ENCODE data around the gene RASGRF2.

Gene RASGRF2

GRCh38 chr5:81136557-81136956, 176.4 kb downstream of the RASGRF2 start:
- no peak for DNase-seq (ENCODE audit: low read depth)

- no peak for DNase-seq (ENCODE audit: low read depth)
These were observed 177.7 kb downstream of the RASGRF2 start for GRCh38 chr5:81137833-81138232.

GRCh38 chr5:81140441-81140840, 180.3 kb downstream of the RASGRF2 start:
- DNase-seq (ENCODE audit: low read depth) = no peak

- DNase-seq (ENCODE audit: low read depth) = no peak
These were observed 180.8 kb downstream of the RASGRF2 start for GRCh38 chr5:81140943-81141342.

- DNase-seq (ENCODE audit: low read depth) = no peak
These were observed 181.9 kb downstream of the RASGRF2 start for GRCh38 chr5:81142108-81142507.

- no peak for DNase-seq (ENCODE audit: low read depth)
These were observed 185.3 kb downstream of the RASGRF2 start for GRCh38 chr5:81145329-81145935.

- DNase-seq (ENCODE audit: low read depth) = no peak
These were observed 185.9 kb downstream of the RASGRF2 start for GRCh38 chr5:81146031-81146430.

- DNase-seq (ENCODE audit: low read depth) = no peak
These were observed 187.1 kb downstream of the RASGRF2 start for GRCh38 chr5:81147011-81147885.

GRCh38 chr5:81147886-81148571, 187.9 kb downstream of the RASGRF2 start:
- no peak for DNase-seq (ENCODE audit: low read depth)

GRCh38 chr5:81151546-81151945, 191.4 kb downstream of the RASGRF2 start:
- no peak for DNase-seq (ENCODE audit: low read depth)

GRCh38 chr5:81154725-81155124, 194.6 kb downstream of the RASGRF2 start:
- DNase-seq (ENCODE audit: low read depth) = no peak

- DNase-seq (ENCODE audit: low read depth) = no peak
These were observed 196.6 kb downstream of the RASGRF2 start for GRCh38 chr5:81156732-81157131.

GRCh38 chr5:81161012-81161601, 200.9 kb downstream of the RASGRF2 start:
- DNase-seq (ENCODE audit: low read depth) = no peak

- no peak for DNase-seq (ENCODE audit: low read depth)
These were observed 202.3 kb downstream of the RASGRF2 start for GRCh38 chr5:81162501-81162900.

- DNase-seq (ENCODE audit: low read depth) = no peak
These were observed 203.5 kb downstream of the RASGRF2 start for GRCh38 chr5:81163651-81164050.

- no peak for DNase-seq (ENCODE audit: low read depth)
These were observed 204.3 kb downstream of the RASGRF2 start for GRCh38 chr5:81164476-81164875.

GRCh38 chr5:81164936-81165335, 204.8 kb downstream of the RASGRF2 start:
- no peak for DNase-seq (ENCODE audit: low read depth)

- peak; percentile 43 for DNase-seq (ENCODE audit: low read depth)
These were observed 205.4 kb downstream of the RASGRF2 start for GRCh38 chr5:81165493-81166119.

GRCh38 chr5:81166430-81166829, 206.3 kb downstream of the RASGRF2 start:
- no peak for DNase-seq (ENCODE audit: low read depth)

- no peak for DNase-seq (ENCODE audit: low read depth)
These were observed 206.9 kb downstream of the RASGRF2 start for GRCh38 chr5:81167078-81167477.

- DNase-seq (ENCODE audit: low read depth) = no peak
These were observed 207.4 kb downstream of the RASGRF2 start for GRCh38 chr5:81167544-81167943.

GRCh38 chr5:81169924-81170323, 209.8 kb downstream of the RASGRF2 start:
- no peak for DNase-seq (ENCODE audit: low read depth)
